ENCODE data around the gene MAK. TPM values are rescaled to one million over a fixed set of nuclear protein-coding genes. Genes with fewer than 3 reads are reported as not detected.
"Not testable (repeated sequence)": the region's sequence is repeated elsewhere in the genome, so short reads cannot be mapped to it uniquely, and the experiment has no call there.

Gene MAK
- total RNA-seq, 2 experiments from 2014 or later = 0.12 to 0.14 TPM

GRCh38 chr6:10847684-10848083, 9.3 kb upstream of the MAK start:
- no peak overlapping the region for H3K27ac Mint-ChIP-seq
- intact Hi-C loops (cut with micrococcal nuclease) = no loop called here
- H3K9me3 Mint-ChIP-seq = peaks cover 2% of the 10 kb centered on the region
- H3K4me3 Mint-ChIP-seq = no peak overlapping the region
- CTCF ChIA-PET = interaction anchor here (0.6 to 0.7 kb wide), 2 partner anchors 10 to 217 kb away, joined by 4 to 5 read pairs; no protein-coding TSS in a partner anchor
- H3K4me1 Mint-ChIP-seq (ENCODE audit: low read depth) = no peaks in the 10 kb centered on the region
- DNase-seq = no peak
- H3K36me3 Mint-ChIP-seq (ENCODE audit: low read depth) = no peaks in the 10 kb centered on the region
- H3K27me3 Mint-ChIP-seq (ENCODE audit: low read depth) = peaks cover 4% of the 10 kb centered on the region

- no peaks in the 10 kb centered on the region for H3K36me3 Mint-ChIP-seq (ENCODE audit: low read depth)
- H3K27ac Mint-ChIP-seq = no peak overlapping the region
- peaks cover 32% of the 10 kb centered on the region for H3K27me3 Mint-ChIP-seq (ENCODE audit: low read depth)
- no peaks in the 10 kb centered on the region for H3K9me3 Mint-ChIP-seq
- CTCF ChIA-PET = interaction anchor here (0.7 kb wide), 2 partner anchors 9 to 30 kb away, joined by 3 read pairs; no protein-coding TSS in a partner anchor
- intact Hi-C loops (cut with micrococcal nuclease) = no loop called here
- DNase-seq = no peak
- no peak overlapping the region for H3K4me3 Mint-ChIP-seq
- H3K4me1 Mint-ChIP-seq (ENCODE audit: low read depth) = peaks cover 8% of the 10 kb centered on the region
Measured at GRCh38 chr6:10843554-10843953, 5.2 kb upstream of the MAK start.

- CTCF ChIA-PET = no interaction called here
- Mint-ChIP-seq H3K9me3 (no peaks in the 10 kb centered on the region), H3K36me3 (ENCODE audit: low read depth) (no peaks in the 10 kb centered on the region), H3K4me1 (ENCODE audit: low read depth) (peaks cover 17% of the 10 kb centered on the region), H3K27ac (peak overlapping the region; percentile 85), H3K27me3 (ENCODE audit: low read depth) (peaks cover 54% of the 10 kb centered on the region), H3K4me3 (peak overlapping the region; percentile 74)
- peak; percentile 26 for DNase-seq
- intact Hi-C loops (cut with micrococcal nuclease) = loop anchor here (1.0 to 5.0 kb wide), 10 partner anchors 48 to 698 kb away; partner anchors contain the start of genes C6orf52, PAK1IP1, SMIM13 and SYCP2L
Measured at GRCh38 chr6:10838794-10839333, 525 bp upstream of the MAK start.

GRCh38 chr6:10837622-10837994, 731 bp downstream of the MAK start:
- CTCF ChIA-PET = interaction anchor here (0.6 kb wide), 1 partner anchor 10 kb away, joined by 4 read pairs; no protein-coding TSS in a partner anchor
- Mint-ChIP-seq H3K27ac (no peak overlapping the region), H3K4me3 (peak overlapping the region; percentile 74), H3K27me3 (ENCODE audit: low read depth) (peaks cover 50% of the 10 kb centered on the region), H3K9me3 (no peaks in the 10 kb centered on the region), H3K36me3 (ENCODE audit: low read depth) (no peaks in the 10 kb centered on the region), H3K4me1 (ENCODE audit: low read depth) (peaks cover 17% of the 10 kb centered on the region)
- peak; percentile 15 for DNase-seq
- intact Hi-C loops (cut with micrococcal nuclease) = loop anchor here (5.0 kb wide), 2 partner anchors 625 to 700 kb away; partner anchors contain the start of gene TMEM170B

GRCh38 chr6:10837009-10837621, 1.2 kb downstream of the MAK start:
- CTCF ChIA-PET = interaction anchor here (0.6 kb wide), 2 partner anchors 11 to 314 kb away, joined by 3 to 4 read pairs; no protein-coding TSS in a partner anchor
- Mint-ChIP-seq H3K4me1 (ENCODE audit: low read depth) (peaks cover 17% of the 10 kb centered on the region), H3K4me3 (peak overlapping the region; percentile 74)

GRCh38 chr6:10834823-10835222, 3.5 kb downstream of the MAK start:
- Mint-ChIP-seq H3K9me3 (no peaks in the 10 kb centered on the region), H3K27ac (no peak overlapping the region), H3K4me3 (no peak overlapping the region), H3K4me1 (ENCODE audit: low read depth) (peaks cover 17% of the 10 kb centered on the region), H3K27me3 (ENCODE audit: low read depth) (peaks cover 32% of the 10 kb centered on the region), H3K36me3 (ENCODE audit: low read depth) (no peaks in the 10 kb centered on the region)
- intact Hi-C loops (cut with micrococcal nuclease) = loop anchor here (5.0 kb wide), 2 partner anchors 627 to 702 kb away; partner anchors contain the start of gene TMEM170B
- CTCF ChIA-PET = no interaction called here
- DNase-seq = no peak

More at GRCh38 chr6:10837009-10837621, 1.2 kb downstream of the MAK start:
- peaks cover 45% of the 10 kb centered on the region for H3K27me3 Mint-ChIP-seq (ENCODE audit: low read depth)
- H3K9me3 Mint-ChIP-seq = no peaks in the 10 kb centered on the region
- intact Hi-C loops (cut with micrococcal nuclease) = loop anchor here (5.0 kb wide), 2 partner anchors 625 to 700 kb away; partner anchors contain the start of gene TMEM170B
- H3K27ac Mint-ChIP-seq = no peak overlapping the region
- H3K36me3 Mint-ChIP-seq (ENCODE audit: low read depth) = no peaks in the 10 kb centered on the region
- DNase-seq = no peak

- Mint-ChIP-seq H3K4me1 (ENCODE audit: low read depth) (no peaks in the 10 kb centered on the region), H3K4me3 (no peak overlapping the region), H3K27me3 (ENCODE audit: low read depth) (peaks cover 11% of the 10 kb centered on the region), H3K27ac (no peak overlapping the region), H3K36me3 (ENCODE audit: low read depth) (peaks cover 2% of the 10 kb centered on the region), H3K9me3 (no peaks in the 10 kb centered on the region)
- intact Hi-C loops (cut with micrococcal nuclease) = no loop called here
- DNase-seq = no peak
- CTCF ChIA-PET = no interaction called here
Measured at GRCh38 chr6:10831609-10832008, 6.7 kb downstream of the MAK start.

GRCh38 chr6:10824819-10825218, 13.5 kb downstream of the MAK start:
- intact Hi-C loops (cut with micrococcal nuclease) = no loop called here

GRCh38 chr6:10824297-10824696, 14.0 kb downstream of the MAK start:
- Mint-ChIP-seq H3K4me1 (ENCODE audit: low read depth) (no peaks in the 10 kb centered on the region), H3K9me3 (no peaks in the 10 kb centered on the region), H3K27me3 (ENCODE audit: low read depth) (no peaks in the 10 kb centered on the region), H3K4me3 (no peak overlapping the region), H3K27ac (no peak overlapping the region), H3K36me3 (ENCODE audit: low read depth) (peaks cover 4% of the 10 kb centered on the region)
- CTCF ChIA-PET = no interaction called here
- intact Hi-C loops (cut with micrococcal nuclease) = no loop called here
- DNase-seq = no peak

More at GRCh38 chr6:10824819-10825218, 13.5 kb downstream of the MAK start:
- peaks cover 5% of the 10 kb centered on the region for H3K36me3 Mint-ChIP-seq (ENCODE audit: low read depth)
- H3K4me3 Mint-ChIP-seq = no peak overlapping the region
- no peaks in the 10 kb centered on the region for H3K9me3 Mint-ChIP-seq
- H3K27ac Mint-ChIP-seq = no peak overlapping the region
- DNase-seq = no peak
- no peaks in the 10 kb centered on the region for H3K4me1 Mint-ChIP-seq (ENCODE audit: low read depth)
- no peaks in the 10 kb centered on the region for H3K27me3 Mint-ChIP-seq (ENCODE audit: low read depth)
- CTCF ChIA-PET = no interaction called here

GRCh38 chr6:10814176-10814575, 24.2 kb downstream of the MAK start:
- intact Hi-C loops (cut with micrococcal nuclease); DNase-seq; CTCF ChIA-PET; H3K27ac Mint-ChIP-seq; H3K9me3 Mint-ChIP-seq; H3K4me3 Mint-ChIP-seq; H3K4me1 Mint-ChIP-seq (ENCODE audit: low read depth); H3K36me3 Mint-ChIP-seq (ENCODE audit: low read depth); H3K27me3 Mint-ChIP-seq (ENCODE audit: low read depth): not testable (repeated sequence)

- CTCF ChIA-PET = no interaction called here
Measured at GRCh38 chr6:10809098-10809497, 29.2 kb downstream of the MAK start.

GRCh38 chr6:10808376-10808775, 30.0 kb downstream of the MAK start:
- H3K27ac Mint-ChIP-seq = no peak overlapping the region
- no peaks in the 10 kb centered on the region for H3K27me3 Mint-ChIP-seq (ENCODE audit: low read depth)
- H3K36me3 Mint-ChIP-seq (ENCODE audit: low read depth) = no peaks in the 10 kb centered on the region
- CTCF ChIA-PET = no interaction called here
- intact Hi-C loops (cut with micrococcal nuclease) = no loop called here
- no peak overlapping the region for H3K4me3 Mint-ChIP-seq
- no peaks in the 10 kb centered on the region for H3K9me3 Mint-ChIP-seq
- H3K4me1 Mint-ChIP-seq (ENCODE audit: low read depth) = no peaks in the 10 kb centered on the region
- DNase-seq = no peak

More at GRCh38 chr6:10809098-10809497, 29.2 kb downstream of the MAK start:
- Mint-ChIP-seq H3K36me3 (ENCODE audit: low read depth) (no peaks in the 10 kb centered on the region), H3K27me3 (ENCODE audit: low read depth) (no peaks in the 10 kb centered on the region), H3K4me1 (ENCODE audit: low read depth) (no peaks in the 10 kb centered on the region), H3K27ac (no peak overlapping the region), H3K9me3 (no peaks in the 10 kb centered on the region), H3K4me3 (no peak overlapping the region)
- no peak for DNase-seq
- intact Hi-C loops (cut with micrococcal nuclease) = no loop called here
